Right cardiac atrium (tissue), 5 donors: ENCODE measurements around the gene MAMDC4. TPM values are rescaled to one million over a fixed set of nuclear protein-coding genes. Genes with fewer than 3 reads are reported as not detected.

Experiments used
- ATAC-seq, 2 donors: fragments of 200-7000 bp; cut with Tn5 transposase; one replicate each; pipeline versions ENCODE4 v1.8.0 to v1.9.1; 2020; ENCODE audit warnings: moderate library complexity in 2 of 2, mild to moderate bottlenecking in 1 of 2
- DNase-seq, 3 donors: peaks; one replicate each; pipeline ENCODE4 v3.0.0-alpha.2; 2020
- H3K27ac ChIP-seq: one replicate; pipeline ENCODE4 v1.5.1; 2013; ENCODE audit warnings: mild to moderate bottlenecking, low read length, control low read depth, moderate library complexity
- H3K27me3 ChIP-seq: one replicate; pipeline ENCODE4 v1.6.1; 2013; ENCODE audit not compliant: control insufficient read depth, insufficient read depth
- H3K4me1 ChIP-seq: one replicate; pipeline ENCODE4 v1.6.1; 2013; ENCODE audit warnings: low read length; ENCODE audit not compliant: control insufficient read depth, insufficient read depth
- H3K4me3 ChIP-seq: one replicate; pipeline ENCODE4 v1.5.1; 2013; ENCODE audit warnings: low read length, control low read depth
- H3K9me3 ChIP-seq: one replicate; pipeline ENCODE4 v1.6.1; 2013; ENCODE audit warnings: low read length; ENCODE audit not compliant: control insufficient read depth
- WGBS: extraction: QIAGEN DNeasy Blood & Tissue Kit; methylation state at CpG from one replicate; pipeline ENCODE4 v1.1.7; 2013; 5-methylcytosine and 5-hydroxymethylcytosine counted together
- intact Hi-C, 4 donors: fragments of 100-400 bp; cut with DNase I; formaldehyde crosslinking; loops; one replicate each; pipeline versions ENCODE4 v1.11.0 to v1.14.0; 2022 to 2023
- microRNA-seq, 2 donors: library from miRNA; unstranded; fragments of <30 nt; microRNA quantifications; one replicate each; pipeline ENCODE4 v1.2.0, GENCODE V29; 2020 to 2021
- polyA plus RNA-seq: library from polyadenylated mRNA; stranded (reverse); fragments of 200-250 nt; gene quantifications from one replicate; pipeline ENCODE4 v1.2.3, GENCODE V29; 2013
- total RNA-seq, 4 donors: library from RNA; stranded (reverse); fragmentation: NEBNext Ultra II Directional; extraction: Animal tissue kit (Norgen Biotek cat#: 25700); gene quantifications; one replicate each; pipeline ENCODE4 v1.2.1, GENCODE V29; 2021
- donor health status: healthy with polysubstance abuse.
- donor health status: DM: no; HTN: yes; CAD: no.
- donor health status: DM: no; HTN: no; CAD: no.
- donor health status: DM: no; HTN: yes; CAD: no; lungs with severe emphysema.
- donor health status: DM: yes; HTN: yes; CAD: no.

The MAMDC4 gene
- total and polyA plus RNA-seq, 5 donors, result 3.0 to 10.8 (median 5.2) TPM

DNA sequence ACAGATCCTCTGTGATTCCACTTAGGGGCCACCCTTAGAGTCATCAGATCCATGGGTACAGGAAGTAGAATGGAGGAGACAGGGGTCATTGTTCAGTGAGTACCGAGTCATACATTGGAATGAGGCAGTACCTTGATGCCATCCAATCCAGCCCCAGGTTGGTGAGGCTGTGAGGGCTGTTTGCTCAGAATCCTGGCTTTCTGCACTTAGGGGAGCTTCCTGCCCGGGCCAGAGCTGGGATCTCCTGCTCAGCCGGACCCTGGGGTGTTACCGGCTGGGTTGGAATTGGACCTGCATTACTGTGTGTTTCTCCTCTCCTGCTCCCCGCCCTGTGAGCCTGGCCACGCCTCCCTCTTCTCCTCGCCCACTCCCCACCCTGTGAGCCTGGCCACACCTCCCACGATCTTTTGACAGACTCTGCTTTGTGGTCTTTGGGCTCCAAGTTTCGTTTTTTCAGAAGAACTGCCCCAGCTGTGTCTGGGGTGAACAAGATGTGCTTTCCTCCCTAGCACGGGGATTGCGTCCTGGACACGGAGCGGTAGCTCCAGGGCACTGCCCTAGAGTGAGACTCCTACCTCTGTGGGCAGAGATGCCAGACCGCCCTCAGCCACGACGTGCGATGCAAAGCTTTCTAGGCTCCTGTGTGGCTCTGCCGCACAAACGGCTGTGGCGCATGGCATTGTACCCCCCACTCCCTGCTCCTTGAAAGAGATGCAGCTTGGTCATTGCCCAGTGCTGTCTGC is 49.5 kb downstream of the MAMDC4 start:
- H3K4me3 ChIP-seq, result no peak overlapping the region
- no peaks in the 10 kb centered on the region for H3K9me3 ChIP-seq
- DNase-seq, result peak; percentile 43 to 75 (median 69)
- peaks cover 16% of the 10 kb centered on the region for H3K4me1 ChIP-seq
- ATAC-seq, result peak; percentile 52 to 57
- H3K27ac ChIP-seq, result peak overlapping the region; percentile 25
- intact Hi-C loops, result no loop called here
- H3K27me3 ChIP-seq, result no peaks in the 10 kb centered on the region
- WGBS, result 43% methylated on average over 20 of the region's 20 CpGs

DNA sequence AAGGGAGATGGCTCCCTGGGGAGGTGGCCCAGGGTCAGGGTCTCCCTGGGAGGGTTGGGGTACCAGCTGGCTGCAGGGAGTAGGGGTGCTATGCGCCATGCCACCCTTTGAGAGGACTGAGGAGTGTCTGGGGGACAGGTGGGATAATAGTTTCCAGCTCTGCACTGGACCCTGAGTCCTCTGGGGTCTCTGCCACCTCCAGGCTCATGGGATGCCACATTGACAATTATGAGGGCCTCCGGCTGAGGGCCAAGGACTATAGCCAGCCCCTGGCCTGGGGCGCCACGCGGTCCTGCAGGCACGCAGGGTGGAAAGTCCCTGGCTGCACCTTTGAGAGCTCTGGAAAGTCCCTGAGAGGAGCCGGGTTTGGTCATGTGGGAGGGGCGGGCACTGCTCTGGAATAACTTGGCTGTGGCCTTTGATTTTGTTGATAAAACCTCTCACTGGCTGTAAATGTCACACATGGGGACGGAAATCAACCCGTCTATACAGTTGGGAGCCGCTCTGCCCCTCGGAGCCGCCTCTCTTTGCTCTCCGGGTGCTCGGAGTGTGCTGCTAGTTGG is 50.2 kb downstream of the MAMDC4 start:
- H3K4me3 ChIP-seq, result no peak overlapping the region
- ATAC-seq, result peak; percentile 83 to 87
- H3K27ac ChIP-seq, result peak overlapping the region; percentile 25
- intact Hi-C loops, result no loop called here
- H3K27me3 ChIP-seq, result no peaks in the 10 kb centered on the region
- peaks cover 16% of the 10 kb centered on the region for H3K4me1 ChIP-seq
- DNase-seq, result peak; percentile 63 to 78 (median 76)
- no peaks in the 10 kb centered on the region for H3K9me3 ChIP-seq
- 28% methylated on average over 15 of the region's 15 CpGs for WGBS

DNA sequence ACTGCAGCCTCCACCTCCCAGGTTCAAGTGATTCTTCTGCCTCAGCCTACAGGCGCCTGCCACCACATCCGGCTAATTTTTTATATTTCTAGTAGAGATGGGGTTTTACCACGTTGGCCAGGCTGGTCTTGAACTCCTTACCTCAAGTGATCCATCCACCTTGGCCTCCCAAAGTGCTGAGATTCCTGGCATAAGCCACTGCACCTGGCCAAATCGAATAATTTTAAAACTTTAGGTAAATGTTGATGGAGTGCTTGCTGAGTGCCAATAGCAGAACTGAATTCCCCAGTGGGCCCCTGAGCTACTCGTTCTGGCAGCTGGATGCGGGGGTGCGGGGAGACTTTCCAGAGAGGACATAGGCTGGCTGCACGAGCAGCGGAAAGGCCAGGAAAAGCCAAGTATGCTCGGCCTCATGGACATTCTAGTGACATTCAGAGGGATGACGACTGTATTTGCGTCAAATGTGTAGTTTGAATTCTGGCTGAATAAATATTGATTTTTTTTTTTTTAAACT is 51.0 kb downstream of the MAMDC4 start:
- WGBS, result 50% methylated on average over 12 of the region's 12 CpGs
- peak; percentile 62 to 80 (median 80) for DNase-seq
- Histone ChIP-seq H3K4me3 (no peak overlapping the region), H3K4me1 (peaks cover 16% of the 10 kb centered on the region), H3K27me3 (no peaks in the 10 kb centered on the region), H3K27ac (peak overlapping the region; percentile 50), H3K9me3 (no peaks in the 10 kb centered on the region)
- intact Hi-C loops, result no loop called here
- peak; percentile 44 for ATAC-seq

DNA sequence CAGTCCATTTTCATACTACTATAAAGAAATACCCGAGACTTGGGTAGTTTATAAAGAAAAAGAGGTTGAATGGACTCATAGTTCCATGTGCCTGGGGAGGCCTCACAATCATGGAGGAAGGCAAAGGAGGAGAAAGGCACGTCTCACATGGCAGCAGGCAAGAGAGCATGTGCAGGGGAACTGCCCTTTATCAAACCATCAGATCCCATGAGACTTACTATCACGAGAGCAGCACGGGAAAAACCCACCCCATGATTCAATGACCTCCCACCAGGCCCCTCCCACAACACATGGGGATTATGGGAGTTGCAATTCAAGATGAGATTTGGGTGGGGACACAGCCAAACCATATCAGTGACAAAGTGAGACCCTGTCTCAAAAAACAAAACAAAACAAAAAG is 54.1 kb downstream of the MAMDC4 start:
- Histone ChIP-seq H3K27ac (no peak overlapping the region), H3K27me3 (no peaks in the 10 kb centered on the region), H3K4me3 (no peak overlapping the region), H3K4me1 (peaks cover 15% of the 10 kb centered on the region), H3K9me3 (no peaks in the 10 kb centered on the region)
- DNase-seq, result no peak
- 57% methylated on average over 4 of the region's 4 CpGs for WGBS
- intact Hi-C loops, result no loop called here
- ATAC-seq, result no peak

DNA sequence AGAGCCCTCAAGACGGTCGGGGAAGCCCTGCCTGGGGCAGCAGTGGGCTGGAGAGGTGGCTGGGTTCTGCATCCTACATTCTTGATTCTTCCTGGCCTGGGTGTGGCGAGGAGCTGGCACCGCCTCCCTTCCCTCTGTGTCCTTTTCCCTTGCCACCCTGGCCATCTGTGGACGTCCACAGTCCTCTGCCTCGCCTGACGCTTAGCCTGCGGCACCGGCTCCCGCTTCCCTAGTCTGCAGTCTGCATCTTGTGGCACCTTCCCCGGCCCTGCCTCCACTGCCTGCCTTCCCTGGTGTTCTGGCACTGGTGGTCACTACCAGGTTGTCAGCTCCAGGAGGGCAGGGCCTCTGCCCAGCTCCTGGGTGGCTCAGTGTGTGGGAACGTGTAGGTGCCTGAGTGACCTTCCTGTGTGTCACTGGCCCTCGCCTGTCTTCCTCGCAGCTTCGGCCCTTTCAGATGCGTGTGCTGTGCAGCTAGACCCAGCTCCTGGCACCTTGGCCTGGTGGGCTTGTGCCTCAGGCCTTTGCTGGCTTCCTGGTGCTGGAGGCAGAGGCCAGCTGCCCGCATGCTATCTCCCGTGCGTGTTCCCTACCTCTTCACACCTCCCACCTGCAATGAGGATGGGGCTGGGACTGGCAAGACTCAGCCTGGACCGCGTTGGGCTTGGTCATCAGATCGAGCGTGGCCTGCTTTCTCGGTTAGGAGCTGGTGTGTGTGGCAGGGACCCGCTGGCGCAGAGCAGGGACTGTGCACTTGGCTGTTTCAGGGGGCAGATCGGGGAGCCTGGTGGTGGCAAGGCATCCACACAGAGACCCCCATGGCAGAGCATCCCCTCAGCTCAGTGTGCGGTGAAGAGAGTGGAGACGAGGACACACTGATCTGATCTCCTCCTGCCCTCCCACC is 55.1 kb downstream of the MAMDC4 start:
- Histone ChIP-seq H3K4me1 (peaks cover 5% of the 10 kb centered on the region), H3K27me3 (no peaks in the 10 kb centered on the region), H3K27ac (no peak overlapping the region), H3K9me3 (no peaks in the 10 kb centered on the region), H3K4me3 (no peak overlapping the region)
- intact Hi-C loops, result no loop called here
- peak in 1 of 2 donors; percentile 10 for ATAC-seq
- WGBS, result 96% methylated on average over 29 of the region's 29 CpGs
- no peak for DNase-seq

Small RNAs within 50 kb of the gene (microRNA-seq; reads per million reads assigned to microRNA genes)
- gene MIR4292, result 0 reads per million in 2 donors
- gene MIR4479, result 0 to 0.42 reads per million in 2 donors

Other genes with a start within 250 kb of the MAMDC4 start
- gene EGFL7, start 189.4 kb upstream of the MAMDC4 start, total RNA-seq, result 100 to 1,000 TPM in 1 of 4 donors, 10 to 100 TPM in 3; 73.3 to 148 (median 83.0) TPM
- gene EGFL7, start 189.4 kb upstream of the MAMDC4 start, polyA plus RNA-seq, result 113 TPM
- 10 to 100 TPM; 63.0 to 92.0 (median 70.2) TPM for gene AGPAT2, start 164.9 kb upstream of the MAMDC4 start, total RNA-seq
- 149 TPM for gene AGPAT2, start 164.9 kb upstream of the MAMDC4 start, polyA plus RNA-seq
- gene DIPK1B, start 139.8 kb upstream of the MAMDC4 start, total RNA-seq, result 10 to 100 TPM; 34.2 to 40.8 (median 36.4) TPM
- 42.7 TPM for gene DIPK1B, start 139.8 kb upstream of the MAMDC4 start, polyA plus RNA-seq
- gene LCN10, start 109.4 kb upstream of the MAMDC4 start, total RNA-seq, result 10 to 100 TPM in 1 of 4 donors, 1 to 10 TPM in 3; 4.5 to 14.1 (median 7.7) TPM
- gene LCN10, start 109.4 kb upstream of the MAMDC4 start, polyA plus RNA-seq, result 14.7 TPM
- gene LCN6, start 103.8 kb upstream of the MAMDC4 start, total RNA-seq, result 10 to 100 TPM in 3 of 4 donors, 1 to 10 TPM in 1; 8.3 to 22.8 (median 16.9) TPM
- 41.0 TPM for gene LCN6, start 103.8 kb upstream of the MAMDC4 start, polyA plus RNA-seq
- not detected for gene LCN8, start 94.1 kb upstream of the MAMDC4 start, total RNA-seq
- not detected for gene LCN8, start 94.1 kb upstream of the MAMDC4 start, polyA plus RNA-seq
- 1 to 10 TPM in 2 of 4 donors, under 1 TPM in 2; 0.32 to 1.3 (median 0.87) TPM for gene LCN15, start 87.8 kb upstream of the MAMDC4 start, total RNA-seq
- gene LCN15, start 87.8 kb upstream of the MAMDC4 start, polyA plus RNA-seq, result 2.1 TPM
- gene TMEM141, start 61.0 kb upstream of the MAMDC4 start, total RNA-seq, result 100 to 1,000 TPM in 2 of 4 donors, 10 to 100 TPM in 2; 73.6 to 115 (median 100) TPM
- 158 TPM for gene TMEM141, start 61.0 kb upstream of the MAMDC4 start, polyA plus RNA-seq
- gene CCDC183, start 56.0 kb upstream of the MAMDC4 start, total RNA-seq, result 1 to 10 TPM; 2.0 to 5.0 (median 2.6) TPM
- gene CCDC183, start 56.0 kb upstream of the MAMDC4 start, polyA plus RNA-seq, result 3.8 TPM
- gene RABL6, start 44.4 kb upstream of the MAMDC4 start, total RNA-seq, result 10 to 100 TPM; 67.3 to 73.6 (median 71.6) TPM
- 87.2 TPM for gene RABL6, start 44.4 kb upstream of the MAMDC4 start, polyA plus RNA-seq
- gene AJM1, start 9.9 kb upstream of the MAMDC4 start, total RNA-seq, result 10 to 100 TPM in 1 of 4 donors, 1 to 10 TPM in 3; 4.4 to 11.5 (median 8.0) TPM
- gene AJM1, start 9.9 kb upstream of the MAMDC4 start, polyA plus RNA-seq, result 4.3 TPM
- gene PHPT1, start 2.9 kb upstream of the MAMDC4 start, total RNA-seq, result 100 to 1,000 TPM; 176 to 227 (median 203) TPM
- 329 TPM for gene PHPT1, start 2.9 kb upstream of the MAMDC4 start, polyA plus RNA-seq
- 100 to 1,000 TPM; 279 to 331 (median 301) TPM for gene EDF1, start 14.0 kb downstream of the MAMDC4 start, total RNA-seq
- 417 TPM for gene EDF1, start 14.0 kb downstream of the MAMDC4 start, polyA plus RNA-seq
- gene TRAF2, start 34.2 kb downstream of the MAMDC4 start, total RNA-seq, result 10 to 100 TPM in 1 of 4 donors, 1 to 10 TPM in 3; 6.1 to 10.2 (median 8.6) TPM
- 6.7 TPM for gene TRAF2, start 34.2 kb downstream of the MAMDC4 start, polyA plus RNA-seq
- 100 to 1,000 TPM; 108 to 139 (median 120) TPM for gene FBXW5, start 92.4 kb downstream of the MAMDC4 start, total RNA-seq
- gene FBXW5, start 92.4 kb downstream of the MAMDC4 start, polyA plus RNA-seq, result 150 TPM
- 1 to 10 TPM; 1.0 to 1.8 (median 1.4) TPM for gene C8G, start 92.9 kb downstream of the MAMDC4 start, total RNA-seq
- gene C8G, start 92.9 kb downstream of the MAMDC4 start, polyA plus RNA-seq, result 1.4 TPM
- gene LCN12, start 99.9 kb downstream of the MAMDC4 start, total RNA-seq, result 10 to 100 TPM in 3 of 4 donors, 1 to 10 TPM in 1; 9.8 to 21.2 (median 13.1) TPM
- gene LCN12, start 99.9 kb downstream of the MAMDC4 start, polyA plus RNA-seq, result 7.0 TPM
- 1,000 to 10,000 TPM; 3,127 to 5,556 (median 4,402) TPM for gene PTGDS, start 125.2 kb downstream of the MAMDC4 start, total RNA-seq
- gene PTGDS, start 125.2 kb downstream of the MAMDC4 start, polyA plus RNA-seq, result 6,981 TPM
- 10 to 100 TPM in 2 of 4 donors, 1 to 10 TPM in 2; 4.3 to 16.7 (median 9.7) TPM for gene LCNL1, start 130.6 kb downstream of the MAMDC4 start, total RNA-seq
- 2.4 TPM for gene LCNL1, start 130.6 kb downstream of the MAMDC4 start, polyA plus RNA-seq
- gene PAXX, start 140.1 kb downstream of the MAMDC4 start, total RNA-seq, result 10 to 100 TPM; 24.8 to 30.4 (median 27.6) TPM
- 44.5 TPM for gene PAXX, start 140.1 kb downstream of the MAMDC4 start, polyA plus RNA-seq
- 1 to 10 TPM; 2.8 to 6.2 (median 4.8) TPM for gene CLIC3, start 144.2 kb downstream of the MAMDC4 start, total RNA-seq
- 6.2 TPM for gene CLIC3, start 144.2 kb downstream of the MAMDC4 start, polyA plus RNA-seq
- gene ABCA2, start 175.9 kb downstream of the MAMDC4 start, total RNA-seq, result 10 to 100 TPM; 32.2 to 42.4 (median 39.3) TPM
- gene ABCA2, start 175.9 kb downstream of the MAMDC4 start, polyA plus RNA-seq, result 40.4 TPM
- under 1 TPM in 3 of 4 donors, not detected in 1; 0.09 to 0.24 (median 0.20) TPM for gene FUT7, start 179.7 kb downstream of the MAMDC4 start, total RNA-seq
- gene FUT7, start 179.7 kb downstream of the MAMDC4 start, polyA plus RNA-seq, result 0.07 TPM
- 10 to 100 TPM; 68.3 to 81.0 (median 71.4) TPM for gene NPDC1, start 193.8 kb downstream of the MAMDC4 start, total RNA-seq
- gene NPDC1, start 193.8 kb downstream of the MAMDC4 start, polyA plus RNA-seq, result 69.7 TPM
- gene ENTPD2, start 201.7 kb downstream of the MAMDC4 start, total RNA-seq, result 1 to 10 TPM in 3 of 4 donors, under 1 TPM in 1; 0.92 to 2.9 (median 1.4) TPM
- 2.1 TPM for gene ENTPD2, start 201.7 kb downstream of the MAMDC4 start, polyA plus RNA-seq
- gene SAPCD2, start 218.2 kb downstream of the MAMDC4 start, total RNA-seq, result under 1 TPM; 0.08 to 0.63 (median 0.28) TPM
- 0.18 TPM for gene SAPCD2, start 218.2 kb downstream of the MAMDC4 start, polyA plus RNA-seq
- 10 to 100 TPM in 3 of 4 donors, 1 to 10 TPM in 1; 9.8 to 14.0 (median 12.4) TPM for gene UAP1L1, start 225.2 kb downstream of the MAMDC4 start, total RNA-seq
- gene UAP1L1, start 225.2 kb downstream of the MAMDC4 start, polyA plus RNA-seq, result 10.1 TPM
- 10 to 100 TPM; 23.9 to 31.3 (median 28.1) TPM for gene MAN1B1, start 234.6 kb downstream of the MAMDC4 start, total RNA-seq
- 24.8 TPM for gene MAN1B1, start 234.6 kb downstream of the MAMDC4 start, polyA plus RNA-seq